ENCODE measurements around the gene BBOF1. TPM values are rescaled to one million over a fixed set of nuclear protein-coding genes. Genes with fewer than 3 reads are reported as not detected.

The BBOF1 gene
- total RNA-seq, 1 donor from 2014 or later: 0.77 TPM

DNA sequence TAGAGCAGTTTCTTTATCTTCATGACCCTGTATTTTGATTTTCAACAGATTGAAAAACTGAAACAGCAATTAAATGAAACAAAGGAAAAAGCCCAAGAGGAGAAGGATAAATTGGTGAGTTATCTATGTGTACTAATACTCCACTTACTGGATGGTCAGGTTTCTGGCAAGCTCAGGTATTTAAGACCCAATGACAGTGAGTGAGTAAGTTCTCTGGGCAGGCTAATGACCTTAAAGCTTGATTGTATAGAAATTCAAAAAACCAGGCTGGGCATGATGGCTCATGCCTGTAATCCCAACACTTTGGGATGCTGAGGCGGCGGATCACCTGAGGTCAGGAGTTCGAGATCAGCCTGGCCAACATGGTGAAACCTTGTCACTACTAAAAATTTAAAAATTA, 10.0 kb downstream of the BBOF1 start:
- DNase-seq (ENCODE audit: low read depth in 2 of 2): no peak

DNA sequence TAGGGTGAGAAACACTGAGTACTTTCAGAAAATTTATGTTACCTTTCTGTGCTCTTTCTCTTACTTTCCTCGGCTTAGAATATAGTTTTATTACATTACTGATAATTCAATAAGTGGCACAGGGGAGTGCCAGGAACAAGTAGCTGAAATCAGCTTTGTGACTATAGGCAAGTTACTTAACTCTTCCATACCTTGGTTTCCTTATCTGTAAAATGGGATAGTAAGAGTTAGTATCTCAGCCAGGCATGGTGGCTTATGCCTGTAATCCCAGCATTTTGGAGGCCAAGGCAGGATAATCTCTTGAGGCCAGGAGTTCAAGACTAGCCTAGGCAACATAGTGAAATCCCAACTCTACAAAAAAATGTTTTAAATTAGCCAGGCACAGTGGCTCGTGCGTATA, 15.4 kb downstream of the BBOF1 start:
- no peak for DNase-seq (ENCODE audit: low read depth in 2 of 2)

GRCh38 chr14:74035556-74035955, 16.4 kb downstream of the BBOF1 start:
- no peak for DNase-seq (ENCODE audit: low read depth in 2 of 2)

DNA sequence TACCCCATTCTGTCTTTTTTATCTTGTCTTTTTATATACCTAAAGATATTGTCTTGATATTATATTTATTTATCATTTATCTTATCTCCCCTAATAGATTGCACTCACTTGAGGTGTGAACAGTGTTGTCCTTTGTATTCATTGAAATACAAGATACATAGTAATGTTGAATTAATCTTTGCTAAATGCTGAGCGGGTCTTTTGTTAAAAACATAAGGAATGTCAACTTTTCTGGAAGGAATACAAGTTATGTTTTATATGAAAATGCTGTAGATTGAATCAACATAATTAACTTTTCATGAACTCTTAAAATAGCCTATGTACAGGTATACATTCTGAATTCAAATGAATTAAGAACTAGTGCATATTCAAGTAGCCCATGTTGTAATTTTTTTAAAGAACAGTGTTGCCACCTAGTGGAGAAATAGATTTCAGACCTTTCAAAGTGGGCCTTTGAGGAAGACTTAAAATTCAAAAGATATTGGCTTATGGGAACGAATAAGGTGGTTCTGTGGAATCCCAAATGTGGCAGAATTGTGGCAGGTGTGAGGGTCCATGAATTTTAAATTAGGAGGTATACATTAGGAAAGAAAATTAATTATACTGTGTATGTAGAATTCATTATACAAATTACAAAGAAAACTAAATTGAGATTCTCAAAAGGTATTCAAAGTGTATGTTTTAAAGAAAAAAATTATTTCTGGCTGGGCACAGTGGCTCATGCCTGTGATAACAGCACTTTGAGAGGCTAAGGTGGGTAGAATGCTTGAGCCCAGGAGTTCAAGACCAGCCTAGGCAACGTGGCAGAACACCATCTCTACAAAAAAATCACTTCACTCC, 19.1 kb downstream of the BBOF1 start:
- DNase-seq (ENCODE audit: low read depth in 2 of 2): peak; percentile 44 to 59

- no peak for DNase-seq (ENCODE audit: low read depth in 2 of 2)
Observed at GRCh38 chr14:74042296-74042695, 23.1 kb downstream of the BBOF1 start.

GRCh38 chr14:74045522-74045921, 26.4 kb downstream of the BBOF1 start:
- no peak for DNase-seq (ENCODE audit: low read depth in 2 of 2)

DNA sequence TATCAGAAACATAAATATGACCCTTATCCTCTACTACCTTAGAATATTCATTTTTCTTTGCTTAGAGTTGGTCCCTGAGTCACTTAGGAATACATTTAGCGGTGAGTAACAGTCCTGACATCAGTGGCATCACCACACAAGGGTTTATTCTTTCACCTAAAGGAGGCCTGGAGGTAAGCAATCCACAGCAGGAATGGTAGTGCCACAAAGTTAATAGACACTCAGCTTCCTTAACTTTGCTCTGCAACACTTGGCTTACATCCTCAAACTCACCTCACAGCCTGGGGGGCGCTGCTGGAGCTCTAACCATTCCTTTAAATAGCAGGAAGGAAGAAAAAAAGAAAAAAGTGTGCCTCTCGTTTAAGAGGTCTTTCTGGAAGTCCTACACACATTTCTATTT, 29.1 kb downstream of the BBOF1 start:
- DNase-seq (ENCODE audit: low read depth in 2 of 2): no peak

- DNase-seq (ENCODE audit: low read depth in 2 of 2): no peak
Observed at GRCh38 chr14:74049876-74050495, 30.8 kb downstream of the BBOF1 start.

DNA sequence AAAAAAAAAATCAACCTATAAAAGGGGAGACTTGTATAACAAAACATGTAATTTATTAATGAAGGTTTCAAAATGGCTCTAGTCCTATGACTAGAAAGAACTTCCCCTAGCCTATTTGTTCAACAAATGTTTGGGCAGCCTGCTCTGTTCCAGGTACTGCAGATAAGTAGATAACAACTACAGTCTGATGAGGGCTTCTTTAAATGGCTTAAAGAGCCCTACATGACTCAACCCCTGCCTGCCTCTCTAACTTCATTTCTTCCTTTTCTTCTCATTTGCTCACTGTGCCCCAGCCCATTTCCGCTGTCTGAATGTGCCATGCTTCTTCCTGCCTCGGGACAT, 43.6 kb downstream of the BBOF1 start:
- no peak for DNase-seq (ENCODE audit: low read depth in 2 of 2)

DNA sequence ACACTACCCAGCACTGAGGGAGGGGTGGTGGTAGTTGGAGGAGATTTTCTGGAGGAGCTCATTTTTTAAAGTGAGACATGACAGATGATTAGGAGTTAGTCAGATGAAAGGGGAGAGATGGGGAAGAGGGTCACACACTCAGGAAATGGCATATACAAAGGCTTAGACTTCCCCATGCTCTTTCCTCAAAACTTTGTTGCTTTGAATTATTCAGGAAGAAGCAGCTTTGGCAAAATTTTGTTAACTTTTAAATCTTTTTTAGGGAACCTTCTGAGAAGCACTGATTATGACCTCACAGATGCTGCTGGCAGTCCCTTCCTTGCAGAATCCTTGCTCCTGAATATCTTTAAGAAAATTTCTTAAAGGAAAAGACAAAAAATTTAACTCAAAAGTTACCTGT, 45.3 kb downstream of the BBOF1 start:
- no peak for DNase-seq (ENCODE audit: low read depth in 2 of 2)

DNA sequence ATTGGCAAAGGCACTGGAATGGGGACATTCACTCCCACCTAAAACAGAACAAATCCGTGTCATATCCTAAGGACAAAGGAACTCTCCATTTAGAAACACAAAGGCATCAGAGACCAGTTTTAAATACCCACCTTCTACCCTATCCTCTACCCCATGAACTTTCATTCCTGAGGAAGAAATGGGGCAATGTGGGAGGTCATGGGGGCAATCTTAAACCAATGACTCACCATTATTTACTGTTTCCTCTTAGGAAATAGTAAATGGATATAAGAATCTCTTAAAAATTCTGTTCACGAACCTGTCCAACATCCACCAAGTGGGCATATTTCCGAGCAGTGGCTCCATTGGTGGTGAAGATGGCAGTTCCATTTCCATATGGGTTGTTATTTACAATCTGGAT, 45.7 kb downstream of the BBOF1 start:
- no peak for DNase-seq (ENCODE audit: low read depth in 2 of 2)

- peak in 1 of 2 donors; percentile 18 for DNase-seq (ENCODE audit: low read depth in 2 of 2)
Observed at GRCh38 chr14:74065746-74066575, 46.8 kb downstream of the BBOF1 start.

DNA sequence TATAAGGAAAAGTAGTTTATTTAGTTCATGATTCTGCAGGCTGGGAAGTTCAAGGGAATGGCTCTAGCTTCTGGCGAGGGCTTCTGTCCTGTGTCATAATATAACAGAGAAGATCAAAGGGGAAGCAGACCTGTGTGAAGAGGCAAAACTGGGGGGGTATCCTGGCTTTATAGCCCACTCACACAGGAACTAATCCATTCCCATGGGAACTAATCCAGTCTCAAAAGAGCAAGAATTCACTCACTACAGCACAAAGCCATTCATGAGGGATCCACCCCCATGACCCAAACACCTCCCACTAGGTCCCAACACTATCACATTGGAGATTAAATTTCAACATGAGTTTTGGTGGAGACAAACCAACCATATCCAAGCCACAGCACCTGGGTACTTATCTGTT, 58.3 kb downstream of the BBOF1 start:
- DNase-seq (ENCODE audit: low read depth in 2 of 2): no peak

- DNase-seq (ENCODE audit: low read depth in 2 of 2): peak in 1 of 2 donors; percentile 82
Observed at GRCh38 chr14:74080820-74081460, 61.8 kb downstream of the BBOF1 start.

GRCh38 chr14:74081491-74081890, 62.3 kb downstream of the BBOF1 start:
- DNase-seq (ENCODE audit: low read depth in 2 of 2): peak in 1 of 2 donors; percentile 51

- DNase-seq (ENCODE audit: low read depth in 2 of 2): no peak
Observed at GRCh38 chr14:74083161-74083560, 64.0 kb downstream of the BBOF1 start.

GRCh38 chr14:74083784-74084276, 64.7 kb downstream of the BBOF1 start:
- no peak for DNase-seq (ENCODE audit: low read depth in 2 of 2)

GRCh38 chr14:74084277-74085046, 65.3 kb downstream of the BBOF1 start, which contains the start of the genes ALDH6A1 and LIN52:
Gene ALDH6A1, minus strand, starts transcription at chr14:74084453. Its CDS starts 59 bp downstream, at chr14:74084394.
Gene LIN52, plus strand, starts transcription at chr14:74084956. Its CDS starts 19 bp downstream, at chr14:74084975.
- DNase-seq (ENCODE audit: low read depth in 2 of 2): peak; percentile 100

- peak in 1 of 2 donors; percentile 34 for DNase-seq (ENCODE audit: low read depth in 2 of 2)
Observed at GRCh38 chr14:74085047-74085637, 66.0 kb downstream of the BBOF1 start.

DNA sequence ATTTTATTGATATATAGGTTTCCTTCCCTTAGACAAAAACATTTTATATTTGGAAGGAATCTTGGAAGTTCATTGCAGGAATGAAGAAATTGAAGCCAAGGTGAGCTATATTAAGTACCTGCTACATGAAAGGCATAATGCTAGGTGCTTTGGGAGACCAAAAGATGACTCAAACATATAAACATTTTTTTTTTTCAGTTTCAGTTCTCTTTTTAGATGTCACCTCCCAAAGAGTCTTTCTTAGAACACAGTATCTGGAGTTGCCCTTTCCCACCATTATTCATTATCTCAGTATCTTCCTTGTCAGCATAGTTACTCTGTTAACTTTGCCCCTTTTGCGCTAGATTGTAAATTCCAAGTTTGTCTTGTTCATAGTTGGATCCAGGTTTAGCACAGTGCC, 66.7 kb downstream of the BBOF1 start:
- no peak for DNase-seq (ENCODE audit: low read depth in 2 of 2)
